ENCODE results near the gene ITIH3.

ITIH3 gene

DNA sequence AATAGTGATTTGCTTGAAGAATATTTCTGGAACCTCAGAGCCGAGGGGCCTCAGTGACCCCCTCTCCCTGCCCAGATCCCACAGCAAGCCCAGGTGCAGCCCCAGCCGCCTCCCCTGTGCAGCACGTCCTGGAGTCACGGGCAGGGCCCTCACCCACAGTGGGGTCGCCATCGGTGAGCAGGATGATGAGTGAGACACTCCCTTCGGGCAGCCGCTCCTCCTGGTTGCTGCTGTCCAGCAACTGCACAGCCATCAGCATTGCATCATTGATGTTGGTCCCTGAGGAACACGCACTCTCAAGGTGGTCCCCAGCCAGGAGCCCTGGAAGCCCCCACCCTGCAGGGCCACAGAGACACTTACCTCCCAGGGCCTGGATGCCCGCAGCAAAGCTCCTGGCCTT lies 29.4 kb downstream of the ITIH3 start:
- no peak for ATAC-seq
- no peaks in the 10 kb centered on the region for H3K9me3 Mint-ChIP-seq
- H3K4me1 Mint-ChIP-seq, result no peaks in the 10 kb centered on the region
- H3K36me3 Mint-ChIP-seq, result peaks cover 7% of the 10 kb centered on the region
- no peak overlapping the region for H3K27ac Mint-ChIP-seq
- no peaks in the 10 kb centered on the region for H3K27me3 Mint-ChIP-seq
- H3K4me3 Mint-ChIP-seq, result no peak overlapping the region

DNA sequence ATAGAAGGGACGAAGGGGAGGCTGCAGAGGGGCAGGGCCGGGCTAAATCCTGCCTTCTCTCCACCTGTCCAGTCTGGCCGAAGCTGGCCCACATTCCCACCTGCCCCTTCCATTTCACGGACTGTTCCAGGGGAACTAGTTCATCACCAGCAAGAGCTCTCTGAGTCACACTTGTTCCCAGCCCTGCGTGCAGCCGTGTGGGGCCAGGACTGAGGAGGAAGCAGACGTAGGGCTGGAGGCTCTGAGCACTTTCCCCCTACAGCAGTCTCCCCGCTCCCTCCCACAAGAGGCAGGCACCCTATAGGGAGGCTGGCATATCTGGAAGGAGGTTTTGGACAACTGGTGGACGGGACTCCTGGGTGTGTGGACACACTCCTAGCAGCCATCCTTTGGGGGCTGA lies 32.8 kb downstream of the ITIH3 start:
- Mint-ChIP-seq H3K36me3 (peaks cover 7% of the 10 kb centered on the region), H3K27ac (no peak overlapping the region), H3K9me3 (no peaks in the 10 kb centered on the region), H3K4me3 (no peak overlapping the region), H3K27me3 (no peaks in the 10 kb centered on the region), H3K4me1 (no peaks in the 10 kb centered on the region)
- ATAC-seq, result no peak

DNA sequence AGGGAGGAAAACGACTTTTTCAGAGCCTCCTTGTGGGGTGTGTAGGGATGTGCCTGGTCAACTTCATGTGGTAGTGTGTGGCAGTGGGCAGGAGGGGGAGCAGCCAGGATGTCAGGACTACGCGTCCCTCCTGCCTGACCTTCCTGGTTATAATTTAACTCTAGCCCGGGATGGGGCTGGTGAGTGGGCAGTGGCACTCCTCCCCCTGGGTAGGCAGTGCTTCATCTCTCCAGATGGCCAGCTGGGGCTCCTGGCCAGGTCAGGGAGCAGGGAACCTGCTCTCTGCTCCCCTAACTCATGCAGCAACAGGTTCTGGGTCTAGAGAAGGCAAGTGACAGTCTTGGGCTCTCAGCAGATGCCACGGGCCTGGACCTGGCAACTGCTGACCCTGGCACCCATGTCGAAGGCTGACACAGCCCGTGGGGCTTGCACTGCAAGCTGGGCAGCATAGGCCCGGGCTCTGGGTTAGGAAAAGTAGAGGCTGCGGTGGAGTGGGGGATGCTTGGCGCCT lies 33.3 kb downstream of the ITIH3 start:
- no peak for ATAC-seq
- no peak overlapping the region for H3K4me3 Mint-ChIP-seq

DNA sequence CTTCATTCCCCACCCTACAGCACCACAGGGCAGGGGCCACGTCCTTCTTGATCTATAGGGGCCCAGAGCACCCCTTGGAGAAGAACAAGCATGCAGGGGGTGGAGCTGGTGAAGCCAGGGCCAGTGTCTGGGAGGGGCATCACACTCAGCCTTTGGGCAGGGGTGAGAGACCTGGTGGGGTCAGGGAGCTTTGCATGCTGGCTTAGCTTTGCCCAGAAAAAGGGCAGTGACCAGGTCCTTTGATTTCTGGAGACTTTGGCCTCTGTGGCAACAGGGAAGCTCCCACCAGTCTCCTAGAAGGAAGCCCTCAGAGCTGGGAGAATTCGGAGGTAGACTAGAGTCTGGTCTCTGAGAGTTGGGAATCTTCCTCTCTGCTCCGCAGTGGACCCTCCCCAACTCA lies 34.9 kb downstream of the ITIH3 start:
- Mint-ChIP-seq H3K4me3 (no peak overlapping the region), H3K9me3 (no peaks in the 10 kb centered on the region), H3K36me3 (peaks cover 4% of the 10 kb centered on the region), H3K27ac (no peak overlapping the region), H3K4me1 (no peaks in the 10 kb centered on the region), H3K27me3 (no peaks in the 10 kb centered on the region)
- no peak for ATAC-seq

More for the DNA sequence above, 33.3 kb downstream of the ITIH3 start:
- H3K36me3 Mint-ChIP-seq, result peaks cover 7% of the 10 kb centered on the region
- no peaks in the 10 kb centered on the region for H3K9me3 Mint-ChIP-seq
- H3K27ac Mint-ChIP-seq, result no peak overlapping the region
- H3K4me1 Mint-ChIP-seq, result no peaks in the 10 kb centered on the region
- no peaks in the 10 kb centered on the region for H3K27me3 Mint-ChIP-seq

DNA sequence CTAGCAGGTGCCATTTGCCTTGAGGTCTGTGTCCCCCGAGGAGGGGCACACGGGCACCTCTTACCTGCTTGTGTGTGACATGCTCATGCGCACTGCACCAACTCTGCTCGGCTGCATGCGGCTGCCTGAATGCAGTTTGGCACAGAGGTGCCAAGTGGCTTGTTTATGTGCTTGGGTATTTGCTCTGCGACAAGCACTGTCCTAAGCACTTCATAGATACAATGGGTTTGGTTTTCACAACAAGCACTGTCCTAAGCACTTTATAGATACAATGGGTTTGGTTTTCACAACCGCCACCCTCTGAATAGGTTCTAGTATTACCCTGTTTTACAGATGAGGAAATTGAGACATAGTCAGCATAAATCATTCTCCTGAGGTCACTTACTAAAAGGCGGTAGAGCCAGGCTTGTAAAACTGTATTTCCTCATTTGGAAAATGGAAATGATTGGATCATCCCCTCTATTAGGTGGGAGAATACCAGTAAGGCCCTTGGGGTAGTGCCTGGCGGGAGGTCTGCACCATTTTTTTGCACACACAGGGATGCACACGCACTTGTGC lies 35.4 kb downstream of the ITIH3 start:
- Mint-ChIP-seq H3K9me3 (no peaks in the 10 kb centered on the region), H3K27ac (no peak overlapping the region), H3K4me3 (no peak overlapping the region), H3K4me1 (no peaks in the 10 kb centered on the region), H3K27me3 (no peaks in the 10 kb centered on the region), H3K36me3 (peaks cover 4% of the 10 kb centered on the region)
- ATAC-seq, result no peak

DNA sequence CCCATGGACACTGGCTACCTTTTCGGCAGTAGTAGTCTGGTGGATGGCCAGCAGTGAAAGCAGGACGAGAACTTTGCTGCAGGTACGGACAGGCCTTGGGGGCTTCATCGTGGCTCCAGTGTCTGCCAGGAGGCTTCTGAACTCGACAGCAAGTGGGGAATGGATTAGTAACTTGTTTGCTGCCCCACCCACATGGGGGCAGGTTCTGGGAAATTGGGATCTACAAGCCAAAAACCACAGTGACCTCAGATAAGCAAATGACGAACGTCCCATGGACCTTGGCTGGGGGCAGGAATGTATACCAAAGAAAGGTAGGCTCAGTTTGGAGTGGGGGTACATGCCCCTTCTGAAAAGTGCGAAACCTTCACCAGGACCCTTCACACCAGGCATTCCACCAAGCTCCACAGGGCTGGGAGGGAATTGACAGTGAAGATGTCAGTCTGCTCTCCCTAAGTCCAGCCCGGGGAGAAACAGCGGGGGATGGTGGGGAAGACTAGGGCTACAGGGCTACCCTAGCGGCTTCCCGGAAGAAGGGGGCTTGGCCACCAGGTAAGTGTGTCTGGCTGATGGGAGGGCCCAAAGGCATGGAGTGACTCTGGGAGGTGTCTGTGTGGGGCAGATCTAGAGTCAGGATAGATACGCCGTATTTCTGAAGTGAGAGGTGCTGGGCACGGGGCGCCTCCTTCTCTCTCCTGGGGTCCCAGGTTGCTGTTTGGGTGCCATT lies 36.1 kb downstream of the ITIH3 start, which contains the start of gene ITIH4:
Gene ITIH4 (minus strand): TSS at position 138 of the 724 bp plus-strand sequence. CDS start 30 bp downstream, at position 108.
- no peak within 1 kb of the TSS for H3K4me3 Mint-ChIP-seq
- no peaks in the 10 kb centered on the region for H3K4me1 Mint-ChIP-seq
- no peaks in the 10 kb centered on the region for H3K9me3 Mint-ChIP-seq
- ATAC-seq, result no peak
- H3K27ac Mint-ChIP-seq, result no peak within 1 kb of the TSS
- no peaks in the 10 kb centered on the region for H3K27me3 Mint-ChIP-seq
- H3K36me3 Mint-ChIP-seq, result peaks cover 4% of the 10 kb centered on the region

DNA sequence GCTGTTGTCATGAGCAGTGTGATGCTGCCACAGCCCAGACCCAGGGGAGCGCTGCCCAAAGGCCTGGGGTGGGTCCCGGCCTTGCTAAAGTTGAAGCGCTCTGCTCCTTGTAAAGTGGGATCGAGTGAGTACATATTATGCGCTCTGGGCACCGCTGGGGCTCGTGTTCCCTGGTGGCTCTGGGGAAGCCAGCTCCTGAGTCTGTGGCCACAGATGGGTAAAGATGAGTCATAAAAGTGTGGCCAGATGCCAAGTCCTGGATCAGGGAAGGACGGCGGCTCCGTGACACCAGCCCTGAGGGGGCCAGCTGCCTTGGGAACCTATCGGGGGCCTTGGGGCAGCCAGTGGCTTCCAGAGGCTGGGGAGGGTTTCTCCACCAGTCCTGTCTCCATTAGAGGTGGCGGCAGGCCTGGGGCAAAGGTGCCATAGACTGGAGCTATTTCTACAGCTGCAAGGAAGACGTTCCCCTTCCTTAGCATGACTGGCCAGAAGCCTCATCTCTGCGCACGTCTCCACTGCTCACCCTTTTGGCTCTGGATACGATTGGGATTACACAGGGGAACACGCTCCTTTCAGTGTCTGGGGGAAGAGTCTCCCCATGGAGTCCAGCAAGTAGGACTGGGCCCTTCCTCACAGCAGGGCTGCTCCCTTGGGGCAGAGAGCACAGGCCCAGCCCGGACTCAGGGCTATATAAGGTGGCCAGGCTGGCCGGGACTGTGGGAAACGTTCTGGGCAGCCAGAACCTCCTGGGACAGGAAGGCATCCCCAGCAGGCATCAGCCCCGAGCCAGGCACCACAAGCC lies 37.1 kb downstream of the ITIH3 start:
- H3K9me3 Mint-ChIP-seq, result no peaks in the 10 kb centered on the region
- no peak for ATAC-seq
- H3K36me3 Mint-ChIP-seq, result peaks cover 9% of the 10 kb centered on the region
- no peak overlapping the region for H3K4me3 Mint-ChIP-seq
- peaks cover 3% of the 10 kb centered on the region for H3K4me1 Mint-ChIP-seq
- H3K27ac Mint-ChIP-seq, result no peak overlapping the region
- H3K27me3 Mint-ChIP-seq, result no peaks in the 10 kb centered on the region

DNA sequence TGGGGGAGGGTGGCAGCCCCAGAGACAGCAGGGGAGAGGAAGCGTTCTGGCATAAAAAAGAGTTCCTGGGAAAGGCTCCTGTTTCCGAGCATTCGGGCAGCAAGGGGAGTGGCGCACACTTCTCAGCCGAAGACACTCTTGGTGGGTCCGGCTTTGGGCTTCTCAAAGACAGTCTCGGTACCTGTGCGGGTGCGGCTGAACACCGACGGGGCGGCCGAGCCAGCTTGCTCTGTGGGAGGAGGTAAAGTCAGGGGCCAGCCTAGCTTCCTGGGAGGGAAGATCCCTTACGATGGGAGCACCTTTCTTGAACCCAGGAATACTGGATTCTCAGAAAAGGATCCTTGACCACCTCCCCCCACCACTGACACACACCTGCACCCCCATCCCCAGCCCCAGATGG lies 38.6 kb downstream of the ITIH3 start:
- Mint-ChIP-seq H3K27me3 (no peaks in the 10 kb centered on the region), H3K4me1 (peaks cover 6% of the 10 kb centered on the region), H3K4me3 (no peak overlapping the region), H3K9me3 (no peaks in the 10 kb centered on the region), H3K36me3 (peaks cover 19% of the 10 kb centered on the region), H3K27ac (no peak overlapping the region)
- no peak for ATAC-seq

DNA sequence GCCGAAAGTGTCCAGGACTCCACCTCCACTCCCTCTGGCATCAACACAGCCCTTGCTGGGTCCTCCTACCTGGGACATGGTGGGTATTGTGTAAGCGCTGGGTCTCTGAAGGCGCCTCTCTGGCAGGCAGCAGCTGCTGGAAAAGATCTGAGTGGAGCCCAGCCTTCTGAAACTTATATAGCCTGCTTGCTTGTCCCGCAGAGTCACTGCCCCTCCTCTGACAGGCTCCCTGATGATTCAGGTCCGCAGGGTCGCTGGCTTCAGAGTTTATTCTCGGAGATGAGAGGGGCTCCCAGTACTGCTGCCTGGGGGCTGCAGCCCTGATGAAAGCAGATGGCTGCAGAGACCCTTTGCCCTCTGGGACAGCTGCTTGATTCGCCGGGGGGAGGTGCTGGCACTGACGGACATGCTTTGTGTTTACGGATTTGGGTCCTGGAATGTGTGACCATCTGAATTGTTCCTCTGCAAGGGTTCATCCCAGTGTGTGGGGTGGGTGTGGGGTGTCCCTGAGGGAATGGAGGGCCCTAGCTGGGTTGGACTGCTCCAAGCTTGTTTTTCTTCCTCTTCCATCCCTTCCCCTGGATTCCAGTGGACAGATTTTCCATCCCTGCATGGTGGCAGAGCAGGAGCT lies 40.4 kb downstream of the ITIH3 start, which contains the start of gene MUSTN1:
Gene MUSTN1 (minus strand): TSS at position 149 of the 631 bp plus-strand sequence. CDS start 71 bp downstream, at position 78.
- H3K9me3 Mint-ChIP-seq, result no peaks in the 10 kb centered on the region
- peaks cover 6% of the 10 kb centered on the region for H3K4me1 Mint-ChIP-seq
- H3K36me3 Mint-ChIP-seq, result peaks cover 21% of the 10 kb centered on the region
- no peaks in the 10 kb centered on the region for H3K27me3 Mint-ChIP-seq
- H3K27ac Mint-ChIP-seq, result no peak within 1 kb of the TSS
- ATAC-seq, result no peak
- H3K4me3 Mint-ChIP-seq, result no peak within 1 kb of the TSS

DNA sequence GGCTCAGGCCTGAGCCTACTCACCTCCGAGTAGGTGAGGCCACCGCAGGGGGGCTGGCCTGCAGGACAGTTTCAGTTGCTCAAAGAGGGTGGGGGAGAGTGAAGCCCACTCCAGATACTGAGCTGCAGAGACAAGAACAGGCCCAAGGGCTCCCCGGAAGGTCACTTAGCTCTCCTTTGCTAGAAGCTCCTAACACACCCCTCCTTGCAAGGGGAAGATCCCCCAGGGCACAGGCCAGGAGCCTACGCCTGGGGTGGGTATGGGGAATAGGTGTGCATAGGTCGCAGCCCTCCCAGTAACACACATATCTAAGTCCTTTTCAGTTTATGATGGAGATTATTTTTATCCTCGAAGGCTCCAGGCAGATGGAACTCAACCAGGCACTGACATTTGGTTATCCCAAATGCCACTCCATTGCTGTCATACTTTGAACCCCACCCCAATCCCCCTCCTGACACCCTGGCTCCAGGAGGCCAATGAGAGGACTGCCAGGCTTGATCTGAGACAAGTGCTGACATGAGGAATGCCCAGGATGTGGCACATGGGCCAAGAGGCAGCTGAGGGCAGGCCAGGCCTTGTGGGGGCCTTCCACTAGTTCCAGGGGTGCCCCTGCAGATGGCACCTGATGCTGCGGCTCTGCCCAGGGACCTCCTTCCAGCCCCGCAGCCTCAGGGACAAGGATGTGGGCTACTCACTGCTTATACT lies 41.3 kb downstream of the ITIH3 start:
- ATAC-seq, result no peak
- H3K9me3 Mint-ChIP-seq, result no peaks in the 10 kb centered on the region
- no peaks in the 10 kb centered on the region for H3K27me3 Mint-ChIP-seq
- no peak overlapping the region for H3K27ac Mint-ChIP-seq
- peaks cover 6% of the 10 kb centered on the region for H3K4me1 Mint-ChIP-seq
- peaks cover 26% of the 10 kb centered on the region for H3K36me3 Mint-ChIP-seq
- no peak overlapping the region for H3K4me3 Mint-ChIP-seq

DNA sequence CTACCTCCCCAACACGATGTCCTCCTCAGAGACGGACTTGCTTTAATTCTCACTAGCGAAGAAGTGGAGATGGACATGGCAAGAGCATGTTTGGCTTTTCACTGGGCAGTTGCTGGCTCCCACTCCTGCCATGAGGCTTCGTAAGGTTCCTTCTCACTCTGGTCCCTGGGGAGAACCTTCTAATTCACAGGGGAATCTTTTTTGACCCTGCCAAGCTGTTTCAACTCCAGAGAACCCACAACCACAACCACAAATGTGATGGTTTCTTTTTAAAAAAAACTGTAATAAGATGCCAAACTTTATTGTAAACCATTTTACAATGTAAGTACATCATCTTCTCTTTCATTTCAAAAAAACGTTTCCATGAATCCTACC lies 41.9 kb downstream of the ITIH3 start:
- Mint-ChIP-seq H3K4me3 (no peak overlapping the region), H3K36me3 (peaks cover 32% of the 10 kb centered on the region), H3K4me1 (peaks cover 8% of the 10 kb centered on the region), H3K9me3 (no peaks in the 10 kb centered on the region), H3K27ac (no peak overlapping the region), H3K27me3 (no peaks in the 10 kb centered on the region)
- ATAC-seq, result no peak

DNA sequence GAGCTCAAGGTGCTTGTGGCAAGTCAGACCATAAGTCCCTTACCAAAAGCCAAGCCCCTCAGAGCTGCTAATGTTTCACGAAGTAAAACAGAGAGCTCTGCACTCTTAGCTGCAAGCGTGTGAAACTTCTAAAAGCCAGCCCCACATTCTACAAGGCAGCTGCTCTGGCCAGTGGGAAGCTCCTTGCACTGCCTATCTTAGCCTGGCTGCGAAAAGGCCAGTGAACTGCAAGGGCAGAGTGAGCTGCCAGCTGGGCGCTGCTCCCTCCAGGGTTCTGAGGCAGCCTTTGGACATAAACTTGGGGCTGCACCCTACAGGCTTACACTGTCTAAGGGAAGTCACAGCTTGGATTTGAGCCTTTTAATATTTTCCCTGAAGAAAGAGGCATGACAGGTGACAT lies 42.4 kb downstream of the ITIH3 start:
- peaks cover 12% of the 10 kb centered on the region for H3K4me1 Mint-ChIP-seq
- H3K4me3 Mint-ChIP-seq, result no peak overlapping the region
- H3K36me3 Mint-ChIP-seq, result peaks cover 37% of the 10 kb centered on the region
- no peaks in the 10 kb centered on the region for H3K9me3 Mint-ChIP-seq
- H3K27ac Mint-ChIP-seq, result no peak overlapping the region
- H3K27me3 Mint-ChIP-seq, result no peaks in the 10 kb centered on the region
- no peak for ATAC-seq

DNA sequence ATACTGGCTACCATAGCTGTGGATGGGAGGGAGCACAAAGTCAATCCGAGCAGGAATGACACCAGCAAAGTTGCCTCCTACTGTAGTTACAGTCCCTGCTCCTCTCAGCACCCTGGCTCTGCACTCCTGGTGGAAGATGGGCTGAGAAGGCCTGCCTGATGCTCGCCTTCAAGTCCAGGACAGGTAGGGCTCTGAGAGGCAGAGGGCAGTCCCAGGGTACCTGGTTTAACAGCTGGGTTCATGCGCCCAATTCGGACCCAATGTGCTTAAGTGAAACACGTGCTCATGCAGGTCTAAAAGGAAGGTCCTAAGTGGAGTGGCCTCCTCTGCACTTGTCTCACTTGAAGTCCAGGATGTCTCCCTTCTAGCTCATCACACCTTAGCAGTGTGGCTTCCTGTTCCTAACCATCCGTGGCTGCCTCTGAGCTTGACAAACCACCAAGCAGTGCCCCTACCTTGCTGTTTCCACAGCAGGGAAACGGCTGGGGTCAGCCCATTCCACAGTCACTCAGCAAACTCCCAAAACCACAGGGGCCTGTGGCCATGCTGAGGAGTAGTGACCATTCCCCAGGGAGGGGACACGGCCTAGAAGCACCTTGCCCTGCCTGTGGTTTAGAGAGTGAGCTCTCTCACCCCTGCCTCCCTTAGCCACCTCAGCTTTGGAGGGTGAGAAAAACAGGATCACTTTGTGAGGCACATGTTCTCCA lies 44.1 kb downstream of the ITIH3 start:
- H3K9me3 Mint-ChIP-seq, result no peaks in the 10 kb centered on the region
- H3K27ac Mint-ChIP-seq, result no peak overlapping the region
- peaks cover 41% of the 10 kb centered on the region for H3K36me3 Mint-ChIP-seq
- no peaks in the 10 kb centered on the region for H3K27me3 Mint-ChIP-seq
- no peak overlapping the region for H3K4me3 Mint-ChIP-seq
- H3K4me1 Mint-ChIP-seq, result peaks cover 12% of the 10 kb centered on the region
- ATAC-seq, result no peak

DNA sequence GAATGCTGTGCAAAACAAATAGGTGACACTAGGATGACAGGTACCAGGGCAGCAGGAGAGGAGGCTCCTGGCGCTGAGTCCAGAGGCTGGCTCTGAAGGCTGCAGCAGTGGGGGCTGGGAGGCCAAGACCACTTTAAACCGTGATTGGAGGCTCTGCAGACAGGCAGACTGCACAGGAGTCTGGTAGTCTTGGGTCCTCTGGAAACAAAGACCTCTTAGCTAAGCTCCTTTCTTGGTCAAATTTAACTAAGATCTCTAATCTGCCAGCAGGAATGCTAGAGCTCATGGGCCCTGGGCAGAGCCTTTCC lies 44.6 kb downstream of the ITIH3 start:
- Mint-ChIP-seq H3K9me3 (no peaks in the 10 kb centered on the region), H3K27me3 (no peaks in the 10 kb centered on the region), H3K27ac (no peak overlapping the region), H3K4me3 (no peak overlapping the region), H3K36me3 (peaks cover 41% of the 10 kb centered on the region), H3K4me1 (peaks cover 12% of the 10 kb centered on the region)
- no peak for ATAC-seq

Measured in stimulated activated memory B cell treated with anti-CD40 and anti-IgM and Interleukin-4, amounts not matched to agents 10 μg/mL and 1 μg/mL and 100 μg/mL, for 72 hours (primary cell).